OCI-LY3 (cell line): ENCODE data around the gene NAPA.

ENCODE experiments used
- H2AFZ ChIP-seq: fragments of 200-600, 300-600 bp; shearing (Covaris generic); 2 replicates; pipeline ENCODE4 v1.6.0; 2014; ENCODE audit warnings: antibody characterized with exemption, low read depth, low read length
- H3K27ac ChIP-seq: fragments of 200-600, 300-600 bp; sonication (generic); 2 replicates; pipeline ENCODE4 v1.5.1; 2014; ENCODE audit warnings: mild to moderate bottlenecking, low read length, moderate library complexity, mixed read lengths
- H3K27me3 ChIP-seq: fragments of 200-600, 300-600 bp; sonication (generic); 2 replicates; pipeline ENCODE4 v1.6.1; 2014; ENCODE audit warnings: low read depth, low read length, mixed read lengths
- H3K36me3 ChIP-seq: fragments of 200-600, 300-600 bp; sonication (generic); replicated peaks from 2 replicates; pipeline ENCODE3; 2014; ENCODE audit warnings: low read depth, low read length, mixed read lengths
- H3K4me1 ChIP-seq: fragments of 300-600, 200-600 bp; sonication (generic); 2 replicates; pipeline ENCODE4 v1.6.1; 2014; ENCODE audit warnings: low read length, mixed read lengths
- H3K4me2 ChIP-seq: fragments of 200-600, 300-600 bp; sonication (generic); 2 replicates; pipeline ENCODE4 v1.6.1; 2014; ENCODE audit warnings: low read length, mixed read lengths
- H3K4me3 ChIP-seq: fragments of 300-600, 200-600 bp; sonication (generic); 2 replicates; pipeline ENCODE4 v1.5.1; 2014; ENCODE audit warnings: antibody characterized with exemption, mild to moderate bottlenecking, low read length, moderate library complexity
- H3K79me2 ChIP-seq: fragments of 300-600, 200-600 bp; shearing (Covaris generic); 2 replicates; pipeline ENCODE4 v1.6.1; 2014; ENCODE audit warnings: mild to moderate bottlenecking, low read length, mixed read lengths
- H3K9ac ChIP-seq: fragments of 300-600, 200-600 bp; shearing (Covaris generic); 2 replicates; pipeline ENCODE4 v1.6.0; 2014; ENCODE audit warnings: mild to moderate bottlenecking, low read length, moderate library complexity
- H3K9me3 ChIP-seq: fragments of 200-600, 300-600 bp; shearing (Covaris generic); 2 replicates; pipeline ENCODE4 v1.6.1; 2014; ENCODE audit warnings: low read length, mixed read lengths; ENCODE audit not compliant: insufficient read depth
- H4K20me1 ChIP-seq: fragments of 200-600, 300-600 bp; sonication (generic); 2 replicates; pipeline ENCODE4 v1.6.1; 2016; ENCODE audit warnings: low read length, mixed read lengths; ENCODE audit not compliant: insufficient read depth
- CTCF ChIP-seq: fragments of 200-600, 300-600 bp; sonication (generic); IDR thresholded peaks from 2 replicates; pipeline ENCODE4 v1.5.1; 2014; ENCODE audit warnings: antibody characterized with exemption, low read length, low read depth
- EZH2phosphoT487 ChIP-seq: fragments of 200-600 bp; shearing (Covaris generic); IDR thresholded peaks from 2 replicates; pipeline ENCODE4 v1.6.1; 2018; ENCODE audit warnings: antibody characterized with exemption, mixed run types, low read depth

Gene NAPA

DNA sequence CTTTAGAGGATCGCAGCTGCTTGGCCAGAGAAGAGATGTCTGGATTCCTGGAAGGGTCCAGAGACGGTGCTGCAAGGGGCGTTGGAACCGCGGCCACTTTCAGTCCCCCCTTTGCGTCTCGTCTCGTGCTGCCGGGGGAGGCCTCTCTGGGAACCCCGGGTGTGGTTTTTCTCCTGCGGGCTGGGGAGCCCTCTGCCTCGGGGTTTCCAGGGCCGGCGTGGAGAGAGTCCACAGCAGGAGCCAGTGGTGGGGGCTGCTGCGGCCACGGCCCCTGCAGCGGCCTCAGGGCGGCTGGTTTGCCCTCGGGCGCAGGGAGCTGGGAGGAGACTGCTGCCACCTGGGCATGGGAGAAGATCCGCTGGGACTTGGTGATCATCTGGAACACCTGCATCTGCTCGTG, 29.6 kb upstream of the NAPA start:
- Histone ChIP-seq H3K9ac (no peak overlapping the region), H4K20me1 (no peaks in the 10 kb centered on the region), H2AFZ (no peak overlapping the region), H3K27me3 (peaks cover 8% of the 10 kb centered on the region), H3K27ac (no peak overlapping the region), H3K4me2 (no peak overlapping the region), H3K36me3 (no peaks in the 10 kb centered on the region), H3K79me2 (no peaks in the 10 kb centered on the region), H3K9me3 (no peaks in the 10 kb centered on the region), H3K4me1 (no peaks in the 10 kb centered on the region), H3K4me3 (no peak overlapping the region)
- no peak for TF ChIP-seq CTCF
- no peak for TF ChIP-seq EZH2phosphoT487

- Histone ChIP-seq H3K4me3 (no peak overlapping the region), H3K27ac (no peak overlapping the region), H3K36me3 (no peaks in the 10 kb centered on the region), H3K9me3 (no peaks in the 10 kb centered on the region), H2AFZ (no peak overlapping the region), H3K9ac (no peak overlapping the region), H3K4me2 (no peak overlapping the region), H3K4me1 (no peaks in the 10 kb centered on the region), H3K79me2 (no peaks in the 10 kb centered on the region), H3K27me3 (0 out of 2 replicates have a peak, but pooled peaks cover 5% of the 10 kb centered on the region), H4K20me1 (no peaks in the 10 kb centered on the region)
- no peak for TF ChIP-seq CTCF
- no peak for TF ChIP-seq EZH2phosphoT487
Measured at GRCh38 chr19:47544075-47544474, 29.2 kb upstream of the NAPA start.

GRCh38 chr19:47542030-47542475, 27.2 kb upstream of the NAPA start:
- TF ChIP-seq EZH2phosphoT487 (no peak), CTCF (no peak)
- Histone ChIP-seq H3K79me2 (no peaks in the 10 kb centered on the region), H3K27ac (no peak overlapping the region), H3K4me2 (no peak overlapping the region), H3K9ac (no peak overlapping the region), H3K27me3 (0 out of 2 replicates have a peak, but pooled peaks cover 2% of the 10 kb centered on the region), H4K20me1 (no peaks in the 10 kb centered on the region), H3K4me3 (no peak overlapping the region), H3K4me1 (peaks cover 7% of the 10 kb centered on the region; the same call in 1 of the 2 replicates), H3K9me3 (no peaks in the 10 kb centered on the region), H2AFZ (no peak overlapping the region), H3K36me3 (no peaks in the 10 kb centered on the region)

- Histone ChIP-seq H3K27me3 (0 out of 2 replicates have a peak, but pooled peaks cover 2% of the 10 kb centered on the region), H2AFZ (peak overlapping the region; percentile 63; the same call in 1 of the 2 replicates), H3K27ac (no peak overlapping the region), H3K36me3 (no peaks in the 10 kb centered on the region), H4K20me1 (no peaks in the 10 kb centered on the region), H3K4me1 (peaks cover 7% of the 10 kb centered on the region; the same call in 1 of the 2 replicates), H3K9me3 (no peaks in the 10 kb centered on the region), H3K9ac (no peak overlapping the region), H3K79me2 (no peaks in the 10 kb centered on the region), H3K4me3 (no peak overlapping the region), H3K4me2 (peak overlapping the region; percentile 11; the same call in 1 of the 2 replicates)
- TF ChIP-seq EZH2phosphoT487 (no peak), CTCF (no peak)
Measured at GRCh38 chr19:47541518-47541917, 26.7 kb upstream of the NAPA start.
